ENCODE measurements around the gene SLC38A9.

SLC38A9 gene

DNA sequence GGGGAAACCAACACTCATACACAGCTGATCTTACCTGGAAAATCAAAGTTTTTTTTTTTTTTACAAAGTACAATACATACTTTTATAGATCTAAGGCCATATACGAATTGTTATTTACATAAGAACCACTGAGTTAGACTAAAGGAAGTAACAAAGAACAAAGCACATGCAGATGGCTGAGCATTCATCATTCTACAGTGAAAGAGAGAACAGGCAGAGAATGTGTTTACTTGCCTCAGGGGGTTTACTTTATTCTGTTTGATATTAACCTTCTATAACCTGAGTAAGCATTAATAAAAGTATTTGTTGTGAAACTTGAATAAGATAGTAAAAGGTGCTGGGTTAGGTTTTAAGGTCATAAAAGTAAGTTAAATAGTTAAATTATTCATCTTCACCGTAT, 54.7 kb downstream of the SLC38A9 start:
- no peak for DNase-seq (ENCODE audit: low read depth in 2 of 2)

DNA sequence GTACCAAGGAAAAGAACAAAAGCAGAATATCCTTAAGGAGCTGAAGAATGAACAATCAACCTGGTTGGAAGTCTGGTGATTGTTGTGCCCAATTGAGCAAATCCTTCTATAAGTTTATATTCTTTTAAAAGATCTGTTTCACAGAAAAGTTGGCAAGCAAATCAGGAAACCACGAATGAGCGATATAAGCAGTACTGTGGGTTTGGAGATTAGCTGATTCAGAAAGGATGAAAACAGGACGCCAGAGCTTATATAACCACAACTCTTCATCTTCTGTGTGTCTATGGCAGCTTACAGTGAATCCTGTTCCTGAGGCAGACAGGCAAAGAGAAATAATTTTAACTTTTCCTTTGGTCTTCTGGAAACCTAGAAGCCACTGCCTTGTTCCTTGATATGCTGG, 61.7 kb downstream of the SLC38A9 start:
- DNase-seq (ENCODE audit: low read depth in 2 of 2): no peak

- no peak for DNase-seq (ENCODE audit: low read depth in 2 of 2)
These were observed 62.2 kb downstream of the SLC38A9 start for GRCh38 chr5:55649963-55650362.

DNA sequence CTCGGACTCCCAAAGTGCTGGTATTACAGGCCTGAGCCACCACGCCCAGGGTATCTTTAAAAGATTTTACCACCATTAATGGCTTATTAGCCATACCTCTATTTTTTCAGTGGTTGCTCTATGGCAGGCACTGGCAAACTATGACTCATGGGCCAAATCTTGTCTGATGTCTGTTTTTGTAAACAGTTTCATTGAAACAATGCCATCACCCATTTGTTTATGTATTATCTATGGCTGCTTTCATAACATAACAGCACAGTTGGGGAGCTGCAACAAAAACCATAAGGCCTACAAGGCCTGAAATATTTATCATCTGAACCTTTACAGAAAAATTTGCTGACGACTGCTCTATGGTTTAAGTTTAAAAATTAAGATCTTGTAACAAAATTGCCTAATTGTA, 66.8 kb downstream of the SLC38A9 start:
- DNase-seq (ENCODE audit: low read depth in 2 of 2): no peak

DNA sequence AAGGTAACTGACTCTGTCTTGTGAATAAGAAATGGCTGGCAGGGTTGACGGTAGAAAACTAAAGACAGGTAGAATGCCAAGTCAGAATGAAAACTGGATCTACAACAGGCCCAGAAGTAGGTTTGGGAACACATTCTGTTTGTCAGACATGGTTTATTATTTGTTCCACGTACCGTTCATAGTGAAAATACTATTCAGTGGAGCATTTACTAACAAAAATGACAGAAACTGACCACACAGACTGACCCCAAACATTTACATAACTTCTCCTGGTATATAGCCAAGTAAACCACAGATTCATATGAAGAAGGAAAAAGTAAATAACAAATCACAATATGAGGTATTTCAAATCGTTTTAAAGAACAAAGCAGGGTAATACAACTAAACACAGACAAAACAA, 73.7 kb downstream of the SLC38A9 start:
- no peak for DNase-seq (ENCODE audit: low read depth in 2 of 2)

GRCh38 chr5:55638051-55638450, 74.1 kb downstream of the SLC38A9 start:
- DNase-seq (ENCODE audit: low read depth in 2 of 2): no peak

GRCh38 chr5:55636683-55637082, 75.4 kb downstream of the SLC38A9 start:
- DNase-seq (ENCODE audit: low read depth in 2 of 2): no peak

- no peak for DNase-seq (ENCODE audit: low read depth in 2 of 2)
These were observed 75.9 kb downstream of the SLC38A9 start for GRCh38 chr5:55636177-55636576.

- no peak for DNase-seq (ENCODE audit: low read depth in 2 of 2)
These were observed 77.3 kb downstream of the SLC38A9 start for GRCh38 chr5:55634866-55635265.

DNA sequence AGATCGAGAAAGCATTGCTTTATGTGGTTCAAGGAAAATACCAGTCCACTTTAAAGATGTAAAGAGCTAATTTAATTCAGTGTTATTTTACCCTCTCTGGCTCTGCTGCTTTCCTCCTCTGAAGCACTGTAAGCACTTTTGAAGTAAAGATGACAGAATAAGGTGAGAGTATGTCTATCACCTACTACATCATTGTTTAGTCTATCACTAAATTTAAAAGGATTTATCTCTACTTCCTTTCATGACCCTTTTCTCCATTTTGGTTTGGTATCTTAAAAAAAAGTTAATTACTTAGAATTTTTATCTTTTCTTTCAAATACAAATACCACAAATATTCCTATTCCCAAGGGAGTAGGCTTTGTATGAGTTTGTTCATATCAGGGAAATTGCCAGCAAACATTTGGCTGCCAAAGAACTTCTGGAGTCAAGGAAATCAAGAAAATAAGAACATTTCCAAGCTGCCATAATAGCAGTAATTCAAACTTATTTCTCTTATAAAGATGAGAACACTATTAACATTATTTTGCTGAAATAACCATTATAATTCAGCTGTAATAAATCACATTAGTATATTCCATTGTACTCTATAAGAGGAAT, 77.8 kb downstream of the SLC38A9 start:
- no peak for DNase-seq (ENCODE audit: low read depth in 2 of 2)

GRCh38 chr5:55633574-55634208, 78.4 kb downstream of the SLC38A9 start:
- no peak for DNase-seq (ENCODE audit: low read depth in 2 of 2)

DNA sequence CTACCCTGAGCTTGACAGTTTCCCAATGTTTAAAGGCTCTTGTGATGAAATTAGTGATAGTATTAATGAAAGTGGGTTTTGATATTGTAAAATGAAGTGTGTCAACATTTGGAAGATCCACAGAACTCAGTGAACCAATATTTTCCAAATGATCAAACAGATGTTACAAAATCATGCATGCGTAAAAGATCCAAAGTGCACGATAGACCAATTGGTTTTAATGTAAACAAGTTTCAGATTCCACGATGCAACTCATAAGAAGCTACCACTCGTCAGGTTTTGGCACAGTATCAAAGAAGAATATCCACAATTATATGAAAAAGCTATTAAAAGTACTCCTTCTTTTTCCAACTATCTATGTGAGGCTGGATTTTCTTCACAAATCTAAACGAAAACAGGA, 82.3 kb downstream of the SLC38A9 start:
- DNase-seq (ENCODE audit: low read depth in 2 of 2): no peak

- no peak for DNase-seq (ENCODE audit: low read depth in 2 of 2)
These were observed 85.3 kb downstream of the SLC38A9 start for GRCh38 chr5:55626790-55627189.

DNA sequence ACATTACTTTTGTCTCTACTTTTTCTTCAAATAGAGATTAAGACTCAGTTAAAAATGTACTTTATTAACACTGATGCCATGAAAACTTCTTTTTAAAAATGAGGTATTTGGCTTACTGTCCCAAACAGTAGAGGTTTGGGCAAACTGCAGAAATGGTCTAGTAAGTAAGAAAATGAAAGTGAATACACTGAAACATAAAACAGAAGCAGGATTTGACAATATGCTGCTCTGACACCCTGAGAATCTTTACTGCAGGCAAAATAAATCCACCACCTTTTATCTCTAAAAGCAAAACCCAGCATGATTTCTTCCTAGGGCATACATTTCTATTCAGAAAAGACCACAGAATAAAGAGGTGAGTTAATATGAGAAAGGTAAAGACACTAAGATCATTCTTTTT, 86.2 kb downstream of the SLC38A9 start:
- no peak for DNase-seq (ENCODE audit: low read depth in 2 of 2)

DNA sequence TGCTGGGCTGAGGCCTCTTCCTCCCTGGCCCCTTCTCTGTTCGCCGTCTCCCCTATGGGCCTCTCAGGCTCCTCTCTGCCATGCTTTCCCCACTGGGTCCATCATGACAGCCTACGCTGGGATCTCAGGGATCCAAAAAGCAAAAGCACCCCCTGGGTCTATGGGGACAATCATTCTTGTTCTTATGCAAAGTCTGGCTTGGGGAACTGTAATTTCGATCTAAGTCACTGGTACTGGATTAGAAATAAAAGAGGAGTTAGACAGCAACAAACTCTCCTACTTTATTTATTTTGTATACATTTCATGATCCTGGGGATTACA, 86.6 kb downstream of the SLC38A9 start:
- DNase-seq (ENCODE audit: low read depth in 2 of 2): no peak

DNA sequence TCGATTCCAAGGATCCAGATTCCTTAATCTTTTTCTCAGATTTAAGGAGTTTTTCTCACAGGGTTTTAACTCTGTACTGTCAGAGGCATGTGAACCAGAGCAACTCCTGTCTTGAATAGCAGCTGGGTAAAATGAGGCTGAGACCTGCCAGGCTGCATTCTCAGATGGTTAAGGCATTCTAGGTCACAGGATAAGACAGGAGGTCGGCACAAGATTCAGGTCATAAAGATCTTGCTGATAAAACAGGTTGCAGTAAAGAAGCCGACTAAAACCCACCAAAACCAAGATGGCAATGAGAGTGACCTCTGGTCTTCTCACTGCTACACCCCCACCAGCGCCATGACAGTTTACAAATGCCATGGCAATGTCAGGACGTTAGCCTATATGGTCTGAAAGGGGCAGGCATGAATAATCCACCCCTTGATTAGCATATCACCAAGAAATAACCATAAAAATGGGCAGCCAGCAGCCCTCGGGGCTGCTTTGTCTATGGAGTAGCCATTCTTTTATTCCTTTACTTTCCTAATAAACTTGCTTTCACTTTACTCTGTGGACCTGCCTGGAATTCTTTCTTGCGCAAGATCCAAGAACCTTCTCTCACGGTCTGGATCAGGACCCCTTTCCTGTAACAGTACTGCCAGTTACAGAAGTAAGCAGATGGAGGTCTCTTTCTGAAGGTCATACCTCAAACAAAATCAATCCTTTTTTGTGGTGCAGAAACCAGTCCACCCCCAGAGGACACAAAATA, 87.1 kb downstream of the SLC38A9 start:
- DNase-seq (ENCODE audit: low read depth in 2 of 2): no peak

DNA sequence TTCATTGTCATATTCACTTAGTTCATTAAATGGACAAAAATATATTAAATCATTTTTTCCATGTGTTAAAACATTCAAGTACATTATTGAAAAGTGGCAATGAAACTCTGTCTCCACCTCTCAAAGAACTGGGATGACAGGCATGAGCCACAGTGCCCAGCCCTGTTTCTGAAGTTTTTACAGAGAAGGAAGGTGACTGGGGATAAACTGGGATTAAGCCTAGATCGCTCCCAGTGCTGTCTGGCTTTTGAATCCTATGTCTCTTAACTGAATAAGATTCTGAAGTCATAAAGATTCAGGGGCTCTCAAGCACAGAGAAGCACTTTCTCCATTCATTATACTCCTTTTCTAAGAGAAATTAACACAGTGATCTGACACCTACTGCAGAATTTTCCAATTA, 88.3 kb downstream of the SLC38A9 start:
- DNase-seq (ENCODE audit: low read depth in 2 of 2): no peak

GRCh38 chr5:55622460-55622859, 89.7 kb downstream of the SLC38A9 start:
- DNase-seq (ENCODE audit: low read depth in 2 of 2): no peak

DNA sequence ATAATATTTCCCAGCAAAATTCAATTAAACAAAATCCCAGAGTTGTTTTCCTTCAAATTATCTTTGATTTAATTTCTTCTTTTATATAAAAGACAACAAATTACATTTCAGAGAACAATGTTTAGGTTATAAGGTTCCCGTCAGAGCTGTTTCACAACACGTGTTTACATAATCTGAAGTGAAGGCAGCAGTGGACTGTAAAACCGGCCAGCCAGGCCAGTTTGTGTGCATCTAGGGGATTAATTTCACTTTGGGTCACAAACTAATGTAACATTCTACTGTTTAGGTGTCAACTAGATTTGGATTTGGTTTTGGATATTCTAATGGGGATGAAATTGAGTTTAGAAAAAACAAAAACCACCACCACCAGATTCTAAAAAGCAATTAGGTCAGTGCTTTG, 90.9 kb downstream of the SLC38A9 start:
- DNase-seq (ENCODE audit: low read depth in 2 of 2): no peak

- no peak for DNase-seq (ENCODE audit: low read depth in 2 of 2)
These were observed 91.4 kb downstream of the SLC38A9 start for GRCh38 chr5:55620766-55621160.

GRCh38 chr5:55620009-55620765, 91.9 kb downstream of the SLC38A9 start:
- DNase-seq (ENCODE audit: low read depth in 2 of 2): no peak

DNA sequence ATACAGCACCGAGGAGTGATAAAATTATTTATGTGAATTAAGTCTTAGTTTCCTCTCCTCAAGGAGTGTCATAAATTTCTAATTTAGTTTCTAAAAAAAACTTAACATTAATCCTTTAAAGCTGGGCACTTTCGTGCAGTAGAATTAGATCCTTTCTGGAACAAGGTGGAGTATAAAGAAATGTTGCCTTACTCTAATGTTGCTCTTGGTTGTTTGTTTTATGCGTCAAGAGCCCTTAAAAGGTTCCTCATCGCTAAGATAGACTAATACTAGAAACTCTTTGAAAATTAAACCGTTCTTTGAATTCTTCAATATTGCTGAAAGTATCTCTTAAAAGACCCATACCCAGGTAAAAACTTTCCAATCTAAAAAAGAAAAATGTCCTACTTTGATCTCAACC, 93.8 kb downstream of the SLC38A9 start:
- DNase-seq (ENCODE audit: low read depth in 2 of 2): no peak
